GM12878 (cell line): ENCODE results near the gene ARL4D. TPM values are rescaled to one million over a fixed set of nuclear protein-coding genes. Genes with fewer than 3 reads are reported as not detected.

ENCODE experiments used
- ATAC-seq: fragments of 200-7000 bp; cut with Tn5 transposase; 3 replicates; pipeline ENCODE4 v1.9.1; 2020; ENCODE audit warnings: mild to moderate bottlenecking, moderate library complexity
- BruUV-seq: library from RNA; stranded (reverse); fragments of 400-500 nt; replicated peaks from 2 replicates; lab custom pipeline; 2021; lab: Mats Ljungman, UMichigan
- CTCF ChIA-PET: fragments of 300-600 bp; sonication (Branson Sonifier 250); formaldehyde crosslinking; extraction: SDS; loops from one replicate; lab custom pipeline; 2021; ENCODE audit warnings: inconsistent platforms; lab: Yijun Ruan, JAX
- POLR2A ChIA-PET: fragments of 350-600 bp; formaldehyde crosslinking; extraction: SDS; loops from one replicate; lab custom pipeline; 2021; ENCODE audit warnings: inconsistent platforms; lab: Charles Lee
- RAD21 ChIA-PET: fragments of 300-600 bp; sonication (Branson Sonifier 250); formaldehyde crosslinking; loops from one replicate; lab custom pipeline; 2023; ENCODE audit warnings: antibody characterized with exemption; ENCODE audit not compliant: unreplicated experiment; lab: Charles Lee
- SMC1A ChIA-PET: fragments of 300-600 bp; sonication (Branson Sonifier 250); formaldehyde crosslinking; loops from one replicate; lab custom pipeline; 2023; ENCODE audit not compliant: unreplicated experiment, uncharacterized antibody; lab: Charles Lee
- DNase-seq: peaks from one replicate; pipeline ENCODE4 v3.0.0-alpha.2; 2011; ENCODE audit warnings: low read depth, low spot score
- FAIRE-seq: peaks from 3 replicates; lab custom pipeline; 2011; peaks lifted over from hg19 to GRCh38; lab: Jason Lieb, UNC
- H2AFZ ChIP-seq: 2 replicates; pipeline ENCODE4 v1.6.0; 2011; ENCODE audit warnings: low read depth, low read length, control low read depth; ENCODE audit not compliant: control insufficient read depth
- H3K27ac ChIP-seq: 2 replicates; pipeline ENCODE4 v1.5.1; 2011; ENCODE audit warnings: control low read depth; ENCODE audit not compliant: control insufficient read depth, insufficient read depth
- H3K27me3 ChIP-seq, 2 experiments: replicated peaks in 1 of 2; 2 replicates each; pipeline versions ENCODE4 v1.6.0 to v1.6.1; 2011; ENCODE audit warnings: low read length in 1 of 2; ENCODE audit not compliant: control insufficient read depth in 2 of 2, insufficient read depth in 2 of 2
- H3K36me3 ChIP-seq, 2 experiments: 2 replicates each; pipeline ENCODE4 v1.5.1; 2011; ENCODE audit warnings: low read length in 1 of 2; ENCODE audit not compliant: control insufficient read depth in 2 of 2, insufficient read depth in 2 of 2
- H3K4me1 ChIP-seq: 2 replicates; pipeline ENCODE4 v1.6.1; 2011; ENCODE audit warnings: mild to moderate bottlenecking, low read length, moderate library complexity, mixed read lengths; ENCODE audit not compliant: control insufficient read depth, insufficient read depth
- H3K4me2 ChIP-seq: 2 replicates; pipeline ENCODE4 v1.6.0; 2011; ENCODE audit warnings: control low read depth; ENCODE audit not compliant: control insufficient read depth, insufficient read depth
- H3K4me3 ChIP-seq: fragments of 200-600 bp; sonication (generic); 2 replicates; pipeline ENCODE4 v1.5.1; 2016
- H3K79me2 ChIP-seq: 2 replicates; pipeline ENCODE4 v1.6.0; 2011; ENCODE audit warnings: low read length; ENCODE audit not compliant: control insufficient read depth, insufficient read depth
- H3K9ac ChIP-seq: 2 replicates; pipeline ENCODE4 v1.8.0; 2011; ENCODE audit warnings: low read length, control low read depth, mixed read lengths; ENCODE audit not compliant: control insufficient read depth, insufficient read depth
- H3K9me3 ChIP-seq: replicated peaks from 3 replicates; pipeline ENCODE4 v1.5.1; 2011; ENCODE audit warnings: mild to moderate bottlenecking, low read length; ENCODE audit not compliant: control insufficient read depth, insufficient read depth
- H4K20me1 ChIP-seq: 2 replicates; pipeline ENCODE4 v1.6.0; 2011; ENCODE audit not compliant: control insufficient read depth, insufficient read depth
- BRCA1 ChIP-seq: IDR thresholded peaks from 2 replicates; pipeline ENCODE4 v1.6.1; 2011; ENCODE audit warnings: low read depth, low read length, improper control_type of control experiment
- HDAC2 ChIP-seq: fragments of 200-600 bp; sonication (generic); IDR thresholded peaks from 2 replicates; pipeline ENCODE4 v1.6.1; 2017
- MTA2 ChIP-seq: fragments of 450-650 bp; IDR thresholded peaks from 2 replicates; pipeline ENCODE4 v1.6.1; 2016; ENCODE audit warnings: low read depth, mild to moderate bottlenecking, moderate library complexity
- NBN ChIP-seq: fragments of 450-650 bp; IDR thresholded peaks from 2 replicates; pipeline ENCODE4 v1.6.1; 2016
- POU2F2 ChIP-seq: IDR thresholded peaks from 3 replicates; pipeline ENCODE4 v1.6.1; 2011; ENCODE audit warnings: low read depth, mild to moderate bottlenecking, low read length, borderline replicate concordance
- SPI1 ChIP-seq: IDR thresholded peaks from 2 replicates; pipeline ENCODE4 v1.6.1; 2011; ENCODE audit warnings: low read depth, mild to moderate bottlenecking, low read length, moderate library complexity, borderline replicate concordance; ENCODE audit not compliant: insufficient read depth
- TBL1XR1 ChIP-seq: IDR thresholded peaks from 2 replicates; pipeline ENCODE4 v1.6.1; 2012; ENCODE audit warnings: low read depth, low read length, improper control_type of control experiment
- TCF3 ChIP-seq: IDR thresholded peaks from 2 replicates; pipeline ENCODE4 v1.6.1; 2012; ENCODE audit warnings: low read depth, mild to moderate bottlenecking, low read length, borderline replicate concordance; ENCODE audit not compliant: insufficient read depth
- ZNF207 ChIP-seq: fragments of 450-650 bp; IDR thresholded peaks from 2 replicates; pipeline ENCODE4 v1.6.1; 2014; ENCODE audit warnings: antibody characterized with exemption, mild to moderate bottlenecking, borderline replicate concordance
- ZSCAN29 ChIP-seq: fragments of 450-650 bp; IDR thresholded peaks from 2 replicates; pipeline ENCODE4 v1.6.1; 2017; ENCODE audit warnings: mild to moderate bottlenecking, moderate library complexity
- ZZZ3 ChIP-seq: IDR thresholded peaks from 2 replicates; pipeline ENCODE4 v1.6.1; 2011; ENCODE audit warnings: low read depth; ENCODE audit not compliant: control insufficient read depth, insufficient read length
- WGBS: methylation state at CpG from one replicate; pipeline ENCODE4 v1.1.6; 2016; ENCODE audit warnings: low lambda C conversion rate; ENCODE audit not compliant: insufficient replicate concordance, insufficient coverage; ENCODE audit errors: missing lambda C conversion rate; 5-methylcytosine and 5-hydroxymethylcytosine counted together
- in situ Hi-C: fragments of 300-500 bp; cut with MboI; formaldehyde crosslinking; loops from 9 replicates; pipeline ENCODE4 v1.14.3; 2018; ENCODE audit warnings: mixed read lengths
- intact Hi-C: fragments of 100-400 bp; cut with micrococcal nuclease; formaldehyde crosslinking; loops from one replicate; pipeline ENCODE4 v1.14.2; 2022; ENCODE audit not compliant: unreplicated experiment
- polyA plus RNA-seq, 11 experiments: library from polyadenylated mRNA; depleted of rRNA in 4 of 11; unstranded in 6 of 11; stranded (reverse) in 5 of 11; fragments of >200 nt; fragmentation: Nextera tagmentation in 4 of 11; fragmentation: Illumina TruSeq in 1 of 11; extraction: Ambion mirVana in 4 of 11; extraction: Trizol in 1 of 11; gene quantifications; 1 replicate in 1 of 11; 2 replicates in 10 of 11; pipeline versions ENCODE4 v1.2.1 to v1.2.3, GENCODE V29; 2011 to 2016; ENCODE audit warnings: inconsistent platforms in 2 of 11, missing spikeins in 2 of 11, low read depth in 1 of 11
- total RNA-seq, 4 experiments: library from RNA; depleted of rRNA in 3 of 4; stranded (reverse); fragments of >200 nt in 3 of 4; fragmentation: Illumina TruSeq in 1 of 4; extraction: Trizol in 1 of 4; gene quantifications; 2 replicates each; pipeline versions ENCODE4 v1.2.1 to v1.2.3, GENCODE V29; 2013 to 2021
- TF ChIP-seq, protein P1 (sequence below): fragments of 150-350 bp; IDR thresholded peaks from 2 replicates; pipeline ENCODE4 v1.6.1; 2016; ENCODE audit warnings: low read depth, low read length
- TF ChIP-seq, protein P2 (sequence below): fragments of 450-650 bp; IDR thresholded peaks from 2 replicates; pipeline ENCODE4 v1.6.1; 2017; ENCODE audit warnings: mild to moderate bottlenecking, low read depth, inconsistent platforms; ENCODE audit not compliant: poor library complexity, severe bottlenecking

ARL4D gene
- total and polyA plus RNA-seq, 10 of the 15 experiments (the other 5 are each of a cell fraction or from before 2014, with no cell fraction given) = 0.10 to 1.5 (median 0.75) TPM

DNA sequence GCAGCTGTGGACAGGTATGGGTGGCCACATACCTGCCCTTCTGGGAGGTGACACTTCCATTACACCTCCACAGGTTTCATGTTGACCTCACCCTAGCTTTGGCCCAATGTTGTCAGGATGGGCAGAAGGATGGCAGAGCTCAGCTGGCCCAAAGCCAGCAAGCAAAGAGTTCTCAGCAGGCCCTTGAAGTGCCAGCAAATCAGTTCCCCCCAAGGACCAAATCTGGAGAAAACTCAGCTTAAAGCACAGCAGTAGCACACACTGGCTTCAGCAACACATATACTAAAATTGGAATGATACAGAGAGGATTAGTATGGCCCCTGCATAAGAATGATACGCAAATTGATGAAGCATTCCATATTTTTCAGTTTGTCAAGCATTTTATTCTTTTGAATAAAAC, 13.4 kb downstream of the ARL4D start (continued):
- TF ChIP-seq, protein P1, sequence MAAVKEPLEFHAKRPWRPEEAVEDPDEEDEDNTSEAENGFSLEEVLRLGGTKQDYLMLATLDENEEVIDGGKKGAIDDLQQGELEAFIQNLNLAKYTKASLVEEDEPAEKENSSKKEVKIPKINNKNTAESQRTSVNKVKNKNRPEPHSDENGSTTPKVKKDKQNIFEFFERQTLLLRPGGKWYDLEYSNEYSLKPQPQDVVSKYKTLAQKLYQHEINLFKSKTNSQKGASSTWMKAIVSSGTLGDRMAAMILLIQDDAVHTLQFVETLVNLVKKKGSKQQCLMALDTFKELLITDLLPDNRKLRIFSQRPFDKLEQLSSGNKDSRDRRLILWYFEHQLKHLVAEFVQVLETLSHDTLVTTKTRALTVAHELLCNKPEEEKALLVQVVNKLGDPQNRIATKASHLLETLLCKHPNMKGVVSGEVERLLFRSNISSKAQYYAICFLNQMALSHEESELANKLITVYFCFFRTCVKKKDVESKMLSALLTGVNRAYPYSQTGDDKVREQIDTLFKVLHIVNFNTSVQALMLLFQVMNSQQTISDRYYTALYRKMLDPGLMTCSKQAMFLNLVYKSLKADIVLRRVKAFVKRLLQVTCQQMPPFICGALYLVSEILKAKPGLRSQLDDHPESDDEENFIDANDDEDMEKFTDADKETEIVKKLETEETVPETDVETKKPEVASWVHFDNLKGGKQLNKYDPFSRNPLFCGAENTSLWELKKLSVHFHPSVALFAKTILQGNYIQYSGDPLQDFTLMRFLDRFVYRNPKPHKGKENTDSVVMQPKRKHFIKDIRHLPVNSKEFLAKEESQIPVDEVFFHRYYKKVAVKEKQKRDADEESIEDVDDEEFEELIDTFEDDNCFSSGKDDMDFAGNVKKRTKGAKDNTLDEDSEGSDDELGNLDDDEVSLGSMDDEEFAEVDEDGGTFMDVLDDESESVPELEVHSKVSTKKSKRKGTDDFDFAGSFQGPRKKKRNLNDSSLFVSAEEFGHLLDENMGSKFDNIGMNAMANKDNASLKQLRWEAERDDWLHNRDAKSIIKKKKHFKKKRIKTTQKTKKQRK = no peak
- TF ChIP-seq SPI1 (no peak), ZNF207 (no peak), TCF3 (no peak), HDAC2 (no peak)

DNA sequence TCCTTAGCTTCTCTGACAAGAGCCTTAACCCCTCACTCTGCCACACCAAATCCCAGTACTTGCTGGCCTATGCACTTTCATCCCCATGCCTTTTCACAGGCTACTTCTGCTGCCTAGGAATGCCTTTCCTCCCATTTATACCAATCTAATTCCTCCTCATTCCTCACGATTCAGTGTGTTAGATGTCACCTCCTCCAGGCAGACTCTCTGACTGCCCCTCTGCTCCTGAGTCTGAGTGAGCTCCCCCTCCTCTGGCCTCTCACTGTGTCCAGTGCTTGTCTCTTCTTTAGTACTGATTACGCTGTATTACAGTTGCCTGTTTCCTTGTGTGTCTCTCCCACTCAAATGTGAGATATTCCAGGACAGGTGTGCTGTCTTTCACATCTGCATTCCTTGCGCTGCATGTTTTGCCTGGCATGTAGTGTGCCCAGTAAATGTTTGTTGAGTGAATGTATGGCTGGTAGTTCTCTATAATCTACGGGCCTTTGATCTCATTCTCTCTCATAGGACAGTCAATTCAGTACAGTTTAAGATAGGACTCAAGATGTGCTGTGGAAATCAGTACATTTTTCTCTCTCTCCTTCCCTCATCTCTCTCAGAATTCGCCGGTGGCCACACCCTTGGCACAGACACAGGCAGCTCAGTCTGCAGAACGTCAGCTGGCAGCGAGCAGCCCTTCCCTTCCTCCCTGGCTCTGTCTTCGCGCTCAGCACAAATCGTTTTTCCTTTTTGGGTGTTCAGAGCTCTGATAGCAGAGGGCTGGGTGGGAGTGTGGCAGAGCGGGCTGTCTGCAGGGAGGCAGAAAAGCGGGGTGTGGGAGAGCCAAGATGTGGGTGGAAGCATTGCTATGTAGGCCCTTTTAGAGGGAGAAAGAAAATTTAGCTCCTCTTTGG, 18.5 kb downstream of the ARL4D start:
- in situ Hi-C loops (no loop called here), intact Hi-C loops (no loop called here)
- ChIA-PET POLR2A (no interaction called here), SMC1A (no interaction called here), CTCF (interaction anchor here (0.7 to 2.0 kb wide), 4 partner anchors 23 to 1029 kb away, joined by 3 to 7 read pairs (median 3); partner anchors contain the start of gene DHX8), RAD21 (no interaction called here)
- H3K27ac ChIP-seq = no peak overlapping the region
- H3K36me3 ChIP-seq = no peaks in the 10 kb centered on the region
- no peaks in the 10 kb centered on the region for H3K79me2 ChIP-seq
- DNase-seq = no peak
- H2AFZ ChIP-seq = no peak overlapping the region
- no peaks in the 10 kb centered on the region for H3K9me3 ChIP-seq
- H3K27me3 ChIP-seq = no peaks in the 10 kb centered on the region; a peak in 1 of 4 replicates
- H3K9ac ChIP-seq = no peak overlapping the region
- no peak for FAIRE-seq
- ATAC-seq = no peak
- H4K20me1 ChIP-seq = no peaks in the 10 kb centered on the region
- no peaks in the 10 kb centered on the region for H3K4me1 ChIP-seq
- no peak overlapping the region for H3K4me2 ChIP-seq
- H3K4me3 ChIP-seq = no peak overlapping the region
- WGBS = 24% methylated on average over 13 of the region's 13 CpGs
- BruUV-seq = no TSS peak
- TF ChIP-seq, protein P2, sequence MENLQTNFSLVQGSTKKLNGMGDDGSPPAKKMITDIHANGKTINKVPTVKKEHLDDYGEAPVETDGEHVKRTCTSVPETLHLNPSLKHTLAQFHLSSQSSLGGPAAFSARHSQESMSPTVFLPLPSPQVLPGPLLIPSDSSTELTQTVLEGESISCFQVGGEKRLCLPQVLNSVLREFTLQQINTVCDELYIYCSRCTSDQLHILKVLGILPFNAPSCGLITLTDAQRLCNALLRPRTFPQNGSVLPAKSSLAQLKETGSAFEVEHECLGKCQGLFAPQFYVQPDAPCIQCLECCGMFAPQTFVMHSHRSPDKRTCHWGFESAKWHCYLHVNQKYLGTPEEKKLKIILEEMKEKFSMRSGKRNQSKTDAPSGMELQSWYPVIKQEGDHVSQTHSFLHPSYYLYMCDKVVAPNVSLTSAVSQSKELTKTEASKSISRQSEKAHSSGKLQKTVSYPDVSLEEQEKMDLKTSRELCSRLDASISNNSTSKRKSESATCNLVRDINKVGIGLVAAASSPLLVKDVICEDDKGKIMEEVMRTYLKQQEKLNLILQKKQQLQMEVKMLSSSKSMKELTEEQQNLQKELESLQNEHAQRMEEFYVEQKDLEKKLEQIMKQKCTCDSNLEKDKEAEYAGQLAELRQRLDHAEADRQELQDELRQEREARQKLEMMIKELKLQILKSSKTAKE = no peak
- TF ChIP-seq POU2F2 (no peak), MTA2 (no peak), ZSCAN29 (no peak), TBL1XR1 (no peak), ZZZ3 (no peak), BRCA1 (no peak), NBN (no peak)
